Measurements from ENCODE around the gene MS4A14.
"Not testable (repeated sequence)": the region's sequence is repeated elsewhere in the genome, so short reads cannot be mapped to it uniquely, and the experiment has no call there.

The MS4A14 gene

DNA sequence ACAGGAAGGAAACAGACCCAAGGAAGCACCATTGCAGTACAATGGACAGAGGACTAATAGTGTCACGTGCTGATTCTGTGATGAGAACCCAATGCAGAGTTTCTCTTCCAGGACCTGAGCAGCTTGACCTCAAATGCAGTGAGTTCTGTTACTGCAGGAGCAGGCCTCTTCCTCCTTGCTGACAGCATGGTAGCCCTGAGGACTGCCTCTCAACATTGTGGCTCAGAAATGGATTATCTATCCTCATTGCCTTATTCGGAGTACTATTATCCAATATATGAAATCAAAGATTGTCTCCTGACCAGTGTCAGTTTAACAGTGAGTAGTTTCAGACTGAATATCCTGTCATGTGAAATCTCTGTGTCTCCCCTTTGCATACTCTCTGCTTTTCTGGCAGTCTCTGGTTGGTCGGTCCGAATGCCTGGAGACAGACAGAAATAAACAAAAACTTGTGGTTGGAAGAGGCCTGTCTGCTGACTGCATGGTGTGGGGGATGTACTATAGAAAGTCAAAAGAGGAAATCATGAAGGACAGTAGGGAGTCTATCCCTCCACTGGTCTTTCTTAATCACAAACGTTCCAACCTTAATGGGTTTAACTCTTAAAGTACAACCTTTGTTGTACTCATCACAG is 6.9 kb upstream of the MS4A14 start:
- DNase-seq (ENCODE audit: low spot score) (no peak), FAIRE-seq (no peak)

- no peak for DNase-seq (ENCODE audit: low spot score)
Observed at GRCh38 chr11:60390419-60390818, 5.8 kb upstream of the MS4A14 start.

GRCh38 chr11:60392361-60392760 is 3.9 kb upstream of the MS4A14 start:
- DNase-seq (ENCODE audit: low spot score) (no peak), FAIRE-seq (no peak)

More at GRCh38 chr11:60390419-60390818, 5.8 kb upstream of the MS4A14 start:
- FAIRE-seq, result no peak

DNA sequence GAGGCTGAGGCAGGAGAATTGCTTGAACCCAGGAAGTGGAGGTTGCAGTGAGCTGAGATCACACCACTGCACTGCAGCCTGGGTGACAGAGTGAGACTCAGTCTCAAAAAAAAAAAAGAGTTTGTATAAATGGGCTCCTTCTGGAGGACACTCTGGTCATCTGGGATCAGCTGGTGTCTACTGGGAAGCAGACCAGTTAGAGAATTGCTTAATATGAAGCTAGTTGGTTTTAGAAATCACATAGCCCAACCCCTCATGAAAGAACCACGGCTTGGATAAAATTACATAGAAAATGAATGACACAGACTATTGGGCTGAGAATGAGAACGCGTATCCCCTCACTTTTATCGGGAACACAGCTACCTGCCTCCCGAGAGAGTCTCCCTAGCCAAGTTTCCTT is 3.2 kb upstream of the MS4A14 start:
- DNase-seq (ENCODE audit: low spot score), result no peak
- FAIRE-seq, result no peak

- DNase-seq (ENCODE audit: low spot score) (no peak), FAIRE-seq (no peak)
Observed at GRCh38 chr11:60394666-60395380, 1.4 kb upstream of the MS4A14 start.

GRCh38 chr11:60396799-60397198 is 540 bp downstream of the MS4A14 start:
- no peak for FAIRE-seq
- DNase-seq (ENCODE audit: low spot score), result no peak

- FAIRE-seq, result no peak
- DNase-seq (ENCODE audit: low spot score), result no peak
Observed at GRCh38 chr11:60420015-60420414, 23.8 kb downstream of the MS4A14 start.

- FAIRE-seq (no peak), DNase-seq (ENCODE audit: low spot score) (no peak)
Observed at GRCh38 chr11:60422609-60423008, 26.4 kb downstream of the MS4A14 start.

DNA sequence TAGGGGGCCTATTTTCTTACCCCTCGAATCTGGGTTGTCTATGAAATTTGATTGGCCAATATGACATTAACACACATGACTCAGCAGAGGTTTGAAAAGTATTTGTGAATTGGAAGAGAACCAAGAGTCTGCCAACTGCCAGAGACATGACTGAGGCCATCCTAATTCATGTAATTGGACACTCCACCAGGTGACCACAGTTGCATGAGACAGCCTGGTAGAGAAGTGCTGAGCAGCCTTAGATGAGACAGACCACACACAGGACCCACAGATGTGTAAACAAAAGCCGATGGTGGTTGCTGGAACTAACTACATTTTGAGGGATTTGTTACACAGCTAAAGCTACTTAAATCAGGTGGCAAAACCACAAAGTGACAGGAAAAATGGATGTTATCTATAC is 32.3 kb downstream of the MS4A14 start:
- DNase-seq (ENCODE audit: low spot score) (no peak), FAIRE-seq (no peak)

DNA sequence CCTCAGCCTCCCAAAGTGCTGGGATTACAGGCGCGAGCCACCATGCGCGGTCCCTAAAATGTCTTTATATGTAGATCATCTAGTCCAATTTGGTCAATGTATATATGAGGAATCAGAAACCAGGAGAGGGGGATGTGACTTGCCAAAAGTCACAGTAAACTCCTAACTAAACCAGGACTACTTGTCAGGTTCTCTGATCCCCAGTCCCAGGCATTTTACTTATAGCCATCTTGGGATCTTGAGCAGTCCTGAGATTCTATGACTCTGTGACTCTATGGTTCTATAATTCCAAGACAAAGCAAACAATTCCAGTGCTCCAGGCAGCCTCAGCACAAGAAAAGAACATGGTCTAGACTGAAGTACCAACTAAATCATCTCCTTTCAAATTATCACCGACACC is 33.0 kb downstream of the MS4A14 start, which contains the start of gene MS4A5:
Gene MS4A5, plus strand, starts transcription at position 301 of the 400 bp plus-strand sequence. CDS start 103 bp downstream, outside the sequence.
- no peak for DNase-seq (ENCODE audit: low spot score)
- no peak for FAIRE-seq

GRCh38 chr11:60431251-60431650 is 35.0 kb downstream of the MS4A14 start:
- FAIRE-seq, result no peak
- DNase-seq (ENCODE audit: low spot score), result no peak

DNA sequence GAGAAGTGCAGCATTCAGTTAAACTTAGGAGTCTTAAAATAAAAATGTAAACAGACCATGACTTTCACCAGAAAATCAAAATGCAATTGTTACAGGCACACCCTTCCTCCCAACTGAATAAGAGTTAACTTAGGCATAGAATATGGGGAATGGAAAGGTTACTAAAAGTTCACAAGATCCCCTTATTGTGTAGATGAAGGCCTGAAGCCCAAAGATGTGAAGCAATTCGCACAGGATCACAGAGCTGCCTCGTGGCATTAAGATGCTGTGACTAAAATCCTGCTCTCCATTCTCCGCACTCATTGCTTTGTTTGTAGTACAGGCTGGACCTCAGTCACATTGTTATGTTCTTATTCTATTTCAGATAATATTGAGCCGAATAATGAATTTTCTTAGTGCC is 37.1 kb downstream of the MS4A14 start:
- DNase-seq (ENCODE audit: low spot score) (no peak), FAIRE-seq (no peak)

DNA sequence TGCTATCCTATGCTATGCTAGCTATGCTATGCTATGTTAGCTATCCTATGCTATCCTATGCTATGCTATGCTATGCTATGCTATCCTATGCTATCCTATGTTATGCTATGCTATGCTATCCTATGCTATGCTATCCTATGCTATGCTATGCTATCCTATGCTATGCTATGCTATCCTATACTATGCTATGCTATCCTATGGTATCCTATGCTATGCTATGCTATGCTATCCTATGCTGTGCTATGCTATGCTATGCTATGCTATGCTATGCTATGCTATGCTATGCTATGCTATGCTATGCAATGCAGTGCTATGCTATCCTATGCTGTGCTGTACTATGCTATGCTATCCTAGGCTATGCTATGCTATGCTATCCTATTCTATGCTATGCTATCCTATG is 50.8 kb downstream of the MS4A14 start:
- FAIRE-seq, result no peak
- DNase-seq (ENCODE audit: low spot score), result no peak

DNA sequence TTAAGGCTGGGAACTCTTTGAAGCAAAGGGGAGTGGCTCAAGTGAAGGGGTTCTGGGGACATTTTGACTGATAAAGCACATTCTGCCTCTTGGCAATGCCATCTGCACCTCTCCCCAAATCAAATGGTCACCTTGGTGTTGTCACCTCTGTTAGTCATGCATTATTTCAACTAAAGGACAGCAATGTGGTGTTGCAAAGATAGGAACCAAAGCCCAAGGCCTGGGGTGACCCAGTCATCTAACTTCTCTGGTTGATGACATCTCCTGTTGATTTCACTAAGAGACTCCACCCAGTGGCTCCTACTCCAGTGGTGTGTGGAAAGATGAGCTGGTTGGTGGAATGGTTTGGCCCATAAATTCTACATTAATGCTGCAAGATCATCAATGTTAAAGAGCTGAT is 51.6 kb downstream of the MS4A14 start:
- DNase-seq (ENCODE audit: low spot score), result no peak
- no peak for FAIRE-seq

GRCh38 chr11:60451185-60451584 is 54.9 kb downstream of the MS4A14 start:
- DNase-seq (ENCODE audit: low spot score); FAIRE-seq: not testable (repeated sequence)

DNA sequence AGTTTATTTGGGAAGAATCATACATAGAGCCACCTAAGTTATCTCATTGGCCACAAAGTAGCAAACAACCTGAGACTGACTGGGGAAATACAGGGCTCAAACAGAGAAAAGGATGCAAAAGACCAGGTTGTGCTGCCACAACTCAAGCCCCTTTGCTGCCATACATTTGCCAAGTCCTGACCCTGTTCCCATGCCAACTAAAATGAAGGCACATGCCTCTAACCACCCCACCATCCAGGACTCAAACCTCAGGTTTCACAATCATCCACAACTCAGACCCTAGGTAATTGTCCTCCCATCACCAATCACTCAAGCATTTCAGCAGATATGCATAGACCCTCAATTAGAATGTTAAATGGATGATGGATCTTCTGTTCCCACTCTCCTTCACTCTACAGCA is 58.0 kb downstream of the MS4A14 start:
- no peak for FAIRE-seq
- DNase-seq (ENCODE audit: low spot score), result no peak

GRCh38 chr11:60455531-60456042 is 59.3 kb downstream of the MS4A14 start, which contains the start of gene MS4A1:
MS4A1 (plus strand) TSS chr11:60455847; CDS start chr11:60462375, 6,528 bp downstream.
- no peak for DNase-seq (ENCODE audit: low spot score)
- FAIRE-seq, result no peak

GRCh38 chr11:60457576-60457975 is 61.3 kb downstream of the MS4A14 start:
- DNase-seq (ENCODE audit: low spot score), result no peak
- FAIRE-seq, result no peak

DNA sequence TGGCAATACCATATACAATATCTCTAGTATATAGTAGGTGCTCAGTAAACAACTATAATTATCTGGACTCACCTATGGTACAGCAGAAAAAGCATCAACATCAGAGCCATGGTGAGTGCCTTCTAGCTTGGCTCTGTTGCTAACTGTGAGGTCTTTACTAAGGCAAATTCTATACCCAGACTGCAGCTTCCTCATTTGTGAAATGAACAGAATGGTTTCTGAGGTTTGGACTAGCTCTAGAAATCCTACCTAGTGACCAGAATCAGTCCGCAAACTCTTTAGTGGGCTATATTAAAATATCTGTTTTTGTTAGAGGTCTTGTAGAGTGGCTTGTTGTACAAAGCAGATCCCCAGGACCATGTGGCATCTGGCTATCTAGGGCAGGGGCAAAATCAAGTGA is 63.1 kb downstream of the MS4A14 start:
- FAIRE-seq (no peak), DNase-seq (ENCODE audit: low spot score) (no peak)
